Measurements from ENCODE around the gene SPNS2.
A peak's percentile ranks its signal among the peaks of the same experiment; 100 is the strongest.

Gene SPNS2

DNA sequence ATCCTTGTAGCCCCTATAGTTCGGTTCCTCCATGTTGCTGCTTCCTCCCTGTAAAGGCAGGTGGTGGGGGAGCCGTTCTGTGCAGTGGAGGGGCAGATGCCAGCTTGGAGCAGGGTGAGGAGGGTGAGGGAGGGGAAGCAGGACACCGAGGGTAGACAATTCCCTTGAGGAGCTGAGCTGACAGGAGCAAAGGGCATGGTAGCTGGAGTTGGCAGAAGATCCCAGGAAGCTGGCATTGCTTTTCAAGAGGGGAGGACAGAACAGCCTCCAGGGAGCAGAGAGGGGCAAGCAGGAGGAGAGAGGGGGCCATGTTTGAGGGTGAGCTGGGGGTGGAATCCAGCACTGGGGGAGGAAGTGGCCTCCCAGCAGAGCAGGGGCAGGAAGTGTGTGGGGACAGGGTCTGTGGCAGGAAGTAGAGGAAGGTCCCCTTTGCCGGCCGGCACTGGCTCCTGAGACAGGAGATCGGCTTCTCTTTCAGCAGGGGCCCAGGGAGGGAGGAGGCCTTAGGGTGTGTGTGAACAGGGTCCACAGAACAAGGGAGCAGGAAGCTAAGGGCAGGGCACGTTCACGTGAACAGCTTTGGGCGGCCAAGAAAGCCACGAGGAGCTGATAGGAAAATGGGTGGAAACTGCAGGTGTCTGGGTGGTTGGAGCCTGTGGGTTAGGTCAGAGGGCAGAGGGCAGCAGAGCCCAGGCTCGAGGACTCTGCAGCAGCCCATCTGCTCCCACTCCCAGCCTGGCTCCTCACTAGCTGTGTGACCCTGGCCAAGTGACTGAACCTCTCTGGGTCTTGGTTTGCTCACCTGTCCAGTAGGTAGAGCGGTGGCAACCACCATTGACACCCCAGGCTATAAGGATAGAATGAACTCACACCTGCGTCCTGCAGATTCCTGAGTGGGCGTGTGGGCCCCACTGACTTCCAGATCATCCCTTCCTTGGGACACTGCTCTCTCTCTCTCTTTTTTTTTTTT is 17.5 kb upstream of the SPNS2 start:
- no peak for DNase-seq

DNA sequence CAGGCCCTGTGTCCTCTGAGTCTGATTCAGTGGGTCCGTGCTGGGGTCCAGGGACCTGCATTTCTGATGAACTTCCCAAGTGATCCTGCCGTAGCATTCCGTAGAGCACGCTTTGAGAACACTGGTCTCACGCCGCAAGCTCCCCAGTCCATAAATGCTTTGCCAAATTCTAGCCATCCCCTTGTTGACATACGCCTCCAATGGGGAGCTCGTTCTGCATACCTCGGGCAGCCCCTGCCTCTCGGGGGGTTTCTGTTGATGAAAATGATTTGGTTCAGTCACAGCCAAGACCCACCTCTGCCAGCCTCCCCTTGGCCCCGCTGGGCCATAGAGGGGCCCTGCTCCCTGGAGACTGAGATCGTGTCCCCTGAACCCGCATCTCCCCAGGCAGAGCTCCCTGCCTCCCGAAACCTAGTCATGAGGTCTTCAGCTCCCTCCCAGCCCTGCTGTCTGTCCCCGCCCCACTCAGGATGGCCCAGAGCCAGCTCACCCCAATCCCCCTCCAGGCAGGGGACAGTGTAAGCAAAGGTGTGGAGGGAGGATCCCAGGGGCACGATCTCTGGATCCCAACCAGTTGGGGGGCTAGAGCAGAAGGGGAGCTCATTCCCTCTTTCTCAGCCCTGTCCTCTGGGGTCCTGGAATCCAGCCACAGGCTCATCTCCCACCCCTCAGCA is 16.2 kb upstream of the SPNS2 start:
- DNase-seq = no peak

DNA sequence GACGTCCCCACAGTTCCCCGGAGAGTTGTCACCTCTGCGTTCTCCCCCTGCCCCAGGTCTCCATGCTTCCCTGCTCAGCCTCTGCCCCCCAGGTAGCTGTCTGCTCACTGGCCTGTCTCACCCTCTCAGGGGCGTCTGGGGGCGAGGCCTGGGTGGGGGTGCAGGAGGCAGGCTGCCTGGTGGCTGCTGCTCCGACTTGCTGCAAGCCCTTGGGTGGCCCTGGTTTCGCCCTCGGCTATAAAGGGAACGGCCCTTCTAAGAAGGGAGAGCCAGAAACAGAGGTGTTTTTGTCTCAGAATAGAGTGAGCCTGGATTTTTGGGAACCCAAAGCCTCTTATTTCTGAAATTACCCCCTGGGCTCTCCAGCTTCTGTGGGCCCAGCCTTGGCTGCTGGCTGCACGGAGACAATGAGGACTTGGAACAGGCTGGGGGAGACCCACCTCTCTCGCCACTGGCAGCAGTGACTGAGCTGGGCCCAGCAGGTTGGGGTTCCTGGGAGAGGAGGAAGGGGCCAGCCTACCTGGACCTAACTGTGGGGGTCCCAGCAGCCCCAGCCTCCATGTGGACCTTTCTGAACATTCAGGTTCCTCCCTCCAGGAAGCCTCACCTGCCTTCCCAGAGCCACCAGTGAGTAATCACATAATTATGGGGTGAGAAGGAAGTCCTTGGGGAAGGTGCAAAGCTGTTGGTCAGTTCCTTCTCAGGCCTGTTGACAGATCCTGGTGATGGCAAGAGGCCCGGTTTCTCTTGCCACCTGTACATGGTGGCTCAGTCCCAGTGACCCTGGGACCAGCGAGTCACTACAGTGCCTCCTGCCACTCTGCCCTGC is 15.5 kb upstream of the SPNS2 start:
- no peak for DNase-seq

DNA sequence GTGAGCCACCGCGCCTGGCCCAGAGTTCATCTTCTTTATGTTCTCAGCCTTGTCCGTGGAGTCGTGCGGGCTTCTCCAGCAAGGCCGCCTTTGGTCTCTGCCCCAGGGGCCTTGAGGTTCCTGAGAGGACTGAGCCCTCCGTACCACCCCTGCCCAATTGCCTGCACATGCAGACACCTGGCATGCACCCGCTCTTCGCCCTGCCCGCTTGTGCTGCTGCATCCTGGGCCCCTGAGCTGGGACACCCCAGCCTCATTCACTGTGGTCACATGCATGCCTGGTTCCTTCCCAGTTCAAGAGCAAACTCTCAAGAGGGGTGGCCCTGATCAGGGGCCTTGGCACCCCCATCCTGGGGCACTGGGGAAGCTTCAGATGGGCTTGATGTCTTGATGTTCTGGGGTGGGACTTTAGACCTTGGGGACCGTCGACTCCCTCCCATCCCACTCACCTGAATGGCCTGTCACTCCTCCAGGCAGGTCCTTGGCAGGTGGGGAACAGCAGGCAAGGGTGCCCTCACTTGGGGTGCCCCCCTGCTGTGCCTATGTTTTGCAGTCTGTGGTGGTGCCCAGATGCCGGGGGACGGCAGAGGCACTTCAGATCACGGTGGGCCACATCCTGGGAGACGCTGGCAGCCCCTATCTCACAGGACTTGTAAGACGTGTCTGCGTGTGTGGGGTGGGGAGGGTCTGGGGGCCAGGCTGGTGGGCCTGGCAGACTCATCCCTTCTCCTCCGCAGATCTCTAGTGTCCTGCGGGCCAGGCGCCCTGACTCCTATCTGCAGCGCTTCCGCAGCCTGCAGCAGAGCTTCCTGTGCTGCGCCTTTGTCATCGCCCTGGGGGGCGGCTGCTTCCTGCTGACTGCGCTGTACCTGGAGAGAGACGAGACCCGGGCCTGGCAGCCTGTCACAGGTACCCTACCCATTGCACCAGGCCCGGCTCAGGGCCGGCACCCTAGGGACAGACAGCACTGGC is 12.7 kb upstream of the SPNS2 start:
- DNase-seq = peak in 2 of 4 experiments; percentile 35 to 40

DNA sequence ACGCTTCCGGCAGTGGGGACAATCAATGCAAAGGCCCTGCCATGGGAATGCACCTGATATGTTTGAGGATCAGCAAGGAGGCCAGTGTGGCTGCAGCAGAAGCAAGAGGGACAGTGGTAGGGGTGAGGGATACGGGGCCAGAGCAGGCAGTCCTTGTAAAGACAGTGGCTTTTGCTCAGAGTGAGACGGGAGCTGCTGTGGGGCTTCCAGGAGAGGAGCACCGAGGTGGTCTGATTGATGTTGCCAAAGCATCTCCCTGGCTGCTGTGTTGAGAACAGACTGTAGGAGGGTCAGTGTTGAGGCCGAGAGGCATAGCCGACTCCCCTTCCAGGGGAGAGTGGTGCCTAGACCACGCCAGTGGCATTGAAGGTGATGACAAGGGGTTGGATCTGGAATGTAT is 11.4 kb upstream of the SPNS2 start:
- DNase-seq = no peak

DNA sequence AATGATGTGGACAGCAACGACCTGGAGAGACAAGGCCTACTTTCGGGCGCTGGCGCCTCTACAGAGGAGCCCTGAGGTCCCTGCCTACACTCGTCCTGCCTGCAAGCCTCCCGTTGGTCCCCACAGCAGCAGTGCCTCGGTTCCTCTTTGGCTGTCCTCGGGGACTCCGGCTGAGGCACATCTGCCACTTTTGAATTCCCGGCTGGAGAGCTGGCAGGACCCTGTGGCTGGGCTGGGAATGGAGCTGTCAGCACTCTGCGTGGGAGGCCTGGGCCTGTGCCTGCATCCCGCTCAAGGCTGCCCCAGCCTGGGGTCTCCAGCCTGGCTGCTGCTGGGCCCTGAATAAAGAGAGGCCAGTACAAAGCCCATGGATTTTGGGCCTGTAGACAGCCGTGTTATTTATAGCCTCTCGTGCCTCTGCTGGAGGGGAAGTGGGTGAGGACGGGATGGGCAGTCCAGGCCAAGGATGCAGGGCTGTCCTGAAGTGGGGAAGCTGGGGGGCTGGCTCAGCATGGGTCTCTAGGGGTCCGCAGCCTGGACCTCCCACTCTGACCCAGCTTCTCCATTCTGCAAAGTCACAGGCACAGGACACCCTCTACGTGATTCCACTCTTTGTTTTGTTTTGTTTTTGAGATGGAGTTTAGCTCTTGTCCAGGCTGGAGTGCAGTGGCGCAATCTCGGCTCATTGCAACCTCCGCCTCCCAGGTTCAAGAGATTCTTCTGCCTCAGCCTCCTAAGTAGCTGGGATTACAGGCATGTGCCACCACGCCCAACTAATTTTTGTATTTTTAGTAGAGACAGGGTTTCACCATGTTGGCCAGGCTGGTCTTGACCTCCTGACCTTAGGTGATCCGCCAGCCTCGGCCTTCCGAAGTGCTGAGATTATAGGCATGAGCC is 10.6 kb upstream of the SPNS2 start:
- DNase-seq = no peak

DNA sequence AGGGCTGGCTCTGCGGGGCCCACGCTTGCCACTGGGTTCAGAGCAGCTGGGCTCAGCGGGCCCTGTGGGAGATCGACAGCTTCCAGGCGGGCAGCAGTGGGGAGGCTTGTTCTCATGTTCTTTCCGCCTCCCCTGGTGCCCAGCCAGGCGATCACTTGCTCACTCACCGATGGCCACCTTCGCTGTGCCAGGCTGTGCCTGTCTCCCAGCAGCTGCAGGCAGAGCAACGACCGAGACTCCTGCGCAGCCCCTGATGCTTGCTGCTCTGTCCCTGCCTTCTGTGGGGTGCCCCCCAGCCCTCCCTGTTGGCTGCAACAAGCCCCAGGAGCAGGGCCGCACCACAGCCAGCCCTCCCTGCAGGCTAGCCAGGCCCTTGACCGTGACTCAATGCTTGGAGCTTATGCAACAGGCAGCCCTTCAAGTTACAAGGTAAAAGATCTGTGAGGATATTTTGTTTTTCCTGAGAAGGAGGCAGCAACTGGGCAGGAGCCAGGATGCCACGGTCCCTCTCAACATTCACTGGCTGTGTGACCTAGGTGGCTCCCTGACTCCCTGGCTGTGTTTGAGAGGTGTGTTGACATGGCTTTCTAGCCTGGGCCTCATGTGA is 9.6 kb upstream of the SPNS2 start:
- DNase-seq = no peak

DNA sequence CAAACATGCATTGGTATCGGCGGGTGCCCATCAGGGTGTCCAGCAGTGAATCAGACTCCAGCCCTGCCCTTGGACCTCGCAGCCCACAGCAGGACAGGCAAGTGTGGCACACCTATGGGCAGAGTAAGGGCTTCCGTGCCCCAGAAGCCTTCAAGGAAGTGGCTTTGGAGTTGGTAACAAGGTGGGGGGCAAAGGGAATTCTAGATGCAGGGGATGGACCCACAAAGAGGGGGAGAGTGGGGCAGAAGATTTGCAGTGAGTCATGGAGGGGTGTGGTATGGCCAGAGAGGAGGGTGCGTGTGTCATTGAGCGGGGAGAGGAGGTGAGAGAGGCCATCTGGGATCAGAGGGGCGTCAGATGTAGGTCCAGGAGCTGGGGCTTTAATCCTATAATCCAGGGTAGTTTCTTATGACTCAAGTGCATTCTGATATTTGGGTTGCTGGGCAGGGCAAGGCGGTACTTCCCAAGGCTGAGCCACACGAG is 8.5 kb upstream of the SPNS2 start:
- no peak for DNase-seq

DNA sequence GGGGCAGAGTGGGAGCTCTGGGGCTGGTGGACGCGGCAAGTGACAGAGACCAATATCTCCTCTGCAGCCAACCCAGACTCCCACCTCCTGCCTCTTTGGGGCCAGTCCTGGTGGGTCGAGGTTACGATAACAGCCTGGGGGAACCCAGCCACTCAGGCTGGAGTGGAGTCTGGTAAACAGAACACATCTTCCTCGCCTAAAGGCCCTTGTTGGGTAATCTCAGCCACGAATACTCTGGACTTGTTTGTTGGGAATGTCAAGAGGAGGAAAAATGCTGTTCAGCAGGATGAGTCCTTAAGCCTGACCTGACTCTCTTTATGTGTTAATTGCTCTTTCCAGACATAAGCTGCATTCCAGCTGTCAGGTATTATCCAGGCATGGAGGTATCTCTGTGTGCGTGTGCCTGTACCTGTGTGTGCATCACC is 8.0 kb upstream of the SPNS2 start:
- no peak for DNase-seq

DNA sequence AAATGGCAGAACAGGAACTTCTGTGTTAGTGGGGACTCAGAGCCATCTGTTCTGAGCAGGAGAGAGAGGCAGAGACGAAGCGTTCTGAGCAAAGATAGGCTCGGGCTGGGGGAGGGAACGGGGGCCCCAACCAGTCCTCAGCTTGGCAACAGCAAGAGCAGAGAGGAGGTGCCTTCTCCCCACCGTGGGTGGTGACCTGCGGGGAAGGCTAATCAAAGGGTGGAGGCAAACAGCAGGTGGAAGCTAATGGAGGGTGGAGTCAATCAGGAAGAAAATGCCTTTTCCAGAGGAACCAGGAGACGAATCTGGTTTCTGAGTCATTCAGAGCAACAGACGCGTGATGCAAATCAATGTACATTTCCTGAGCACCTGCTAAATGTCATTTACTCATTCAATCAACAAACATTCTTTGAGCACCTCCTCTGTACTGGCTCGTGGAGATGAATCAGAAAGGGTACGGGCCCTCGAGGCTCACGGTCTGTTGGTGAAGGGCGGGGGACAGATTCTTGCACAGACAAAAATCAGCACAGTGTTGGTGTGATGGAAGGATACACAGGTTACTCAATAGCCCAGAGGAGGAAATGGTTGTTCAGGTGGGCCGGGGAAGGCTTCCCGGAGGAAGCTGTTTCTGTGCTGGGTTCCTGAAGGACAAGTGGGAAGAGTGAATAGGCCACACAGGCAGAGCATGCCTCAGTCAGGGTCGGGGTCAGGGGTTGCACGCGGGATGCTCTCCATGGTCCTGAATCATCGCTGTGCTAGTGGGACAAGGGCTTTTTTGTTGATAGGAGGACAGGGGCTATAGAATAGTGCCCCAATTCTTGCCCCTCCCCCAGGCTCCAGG is 5.7 kb upstream of the SPNS2 start:
- DNase-seq = no peak

DNA sequence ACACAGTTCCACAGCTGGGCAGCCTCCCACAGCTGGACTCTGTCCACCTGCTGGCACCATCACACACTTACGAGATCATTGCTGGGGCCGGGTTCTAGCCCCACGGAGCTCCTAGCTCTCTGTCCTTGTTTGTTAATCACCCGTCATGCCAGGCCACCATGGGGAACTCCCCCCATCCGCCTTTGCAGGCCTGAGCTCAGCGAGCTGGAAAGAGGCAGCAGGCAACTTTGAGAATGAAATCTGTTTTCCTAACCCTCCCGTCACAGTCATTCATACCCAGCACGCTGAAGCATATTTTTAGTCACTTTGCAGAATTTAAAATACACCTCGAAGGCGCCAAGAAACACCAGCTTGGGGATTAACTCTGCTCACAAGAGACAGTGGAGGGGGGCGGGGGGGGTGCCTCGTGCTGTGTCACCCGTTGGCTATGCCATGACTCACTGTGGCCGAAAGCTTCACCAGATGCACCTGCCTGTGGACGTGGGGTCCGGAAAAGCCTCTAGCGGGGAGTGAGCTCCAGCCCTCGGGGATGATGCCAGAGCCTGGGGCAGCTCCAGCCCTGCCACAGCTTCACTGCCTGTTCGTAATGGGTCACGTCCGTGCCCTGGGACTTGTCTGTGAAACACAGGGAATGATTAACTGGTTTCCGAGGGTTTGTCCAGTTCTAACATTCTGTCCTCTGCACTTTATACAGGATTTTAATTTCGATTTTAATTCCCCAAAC is 1.4 kb upstream of the SPNS2 start:
- no peak for DNase-seq

DNA sequence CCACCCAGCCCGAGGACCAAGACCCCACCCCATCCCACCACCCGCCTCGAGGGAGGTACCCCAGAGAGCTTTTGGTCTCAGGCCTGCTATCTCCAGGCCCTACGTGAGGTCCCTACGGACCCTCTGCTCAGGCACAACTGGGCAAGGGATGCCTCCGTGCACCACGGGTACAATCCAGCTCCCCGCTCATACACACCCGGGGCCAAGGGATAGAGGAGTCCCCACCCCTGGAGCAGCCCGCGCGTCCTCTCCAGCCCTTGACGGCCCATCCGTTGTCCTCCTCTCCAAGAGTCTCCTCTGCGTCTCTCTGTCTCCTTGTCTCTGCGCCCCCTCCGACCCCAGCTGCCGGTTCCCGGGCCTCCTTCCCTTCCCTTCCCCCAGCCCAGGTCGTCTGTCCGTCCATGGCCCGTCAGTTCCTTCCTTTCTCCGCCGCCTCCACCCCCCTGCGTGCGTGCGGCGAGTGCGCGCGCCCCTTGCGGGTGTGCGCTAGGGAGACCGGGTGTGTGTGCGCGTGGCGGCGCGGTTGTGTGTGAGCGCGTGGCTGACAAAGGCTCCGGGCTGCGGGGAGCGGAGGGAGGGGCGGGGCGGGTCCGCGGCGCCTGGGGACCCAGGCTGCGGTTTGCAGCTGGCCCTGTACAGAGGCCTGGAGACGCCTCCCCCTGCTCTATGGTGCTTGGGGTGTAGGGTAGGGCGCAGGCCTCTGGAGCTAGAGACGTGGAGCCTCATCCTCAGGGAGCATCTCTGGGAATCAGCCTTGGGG is 930 bp downstream of the SPNS2 start:
- DNase-seq = no peak

DNA sequence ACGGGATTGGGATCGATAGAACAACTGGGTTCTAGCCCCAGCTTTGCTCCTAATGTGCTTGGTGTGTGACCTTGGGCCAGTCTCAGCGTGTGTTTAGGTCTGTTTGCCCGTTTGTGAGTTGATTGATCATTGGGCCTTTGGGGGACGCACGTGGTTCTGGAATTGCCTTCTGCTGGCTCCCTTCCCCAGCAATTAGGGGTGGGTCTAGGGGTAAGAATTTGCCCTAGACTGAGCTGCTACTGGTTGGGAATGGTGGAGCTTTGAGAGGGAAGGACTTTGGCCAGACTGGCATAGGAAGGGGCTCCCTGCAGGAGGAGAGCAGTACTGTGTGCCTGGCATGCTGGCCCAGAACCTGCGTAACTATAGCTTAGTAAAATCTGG is 1.5 kb downstream of the SPNS2 start:
- no peak for DNase-seq

DNA sequence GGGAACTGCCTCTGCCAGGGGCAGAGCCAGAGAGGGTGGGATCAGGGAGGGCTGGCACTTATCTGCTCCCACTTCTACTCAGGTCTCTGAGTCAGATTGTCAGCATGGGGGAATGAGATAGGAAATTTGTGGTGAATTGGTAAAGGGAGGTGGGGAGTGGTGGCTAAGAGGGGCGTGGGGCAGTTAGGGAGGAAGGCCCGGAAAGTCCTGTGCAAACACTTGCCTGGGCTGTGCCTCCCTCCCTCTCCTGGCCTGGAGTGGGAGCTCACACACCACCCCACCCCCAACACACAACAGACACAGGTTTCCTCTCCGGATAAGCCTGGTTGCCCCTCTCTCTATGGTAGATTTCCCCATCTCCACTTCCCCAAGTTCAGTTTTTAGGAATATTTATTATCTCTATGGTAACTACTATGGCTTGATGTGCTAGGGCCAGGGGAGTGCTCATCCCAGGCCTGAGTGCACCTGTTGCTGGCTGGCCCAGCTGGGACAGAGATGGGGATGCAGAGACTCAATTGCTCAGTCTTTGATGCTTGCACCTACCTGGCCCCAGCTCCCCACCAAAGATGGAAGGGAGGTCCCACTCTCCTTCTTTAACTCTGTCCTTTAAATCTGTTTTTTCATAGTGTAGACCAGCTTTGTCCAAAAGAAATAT is 2.7 kb downstream of the SPNS2 start:
- DNase-seq = no peak

DNA sequence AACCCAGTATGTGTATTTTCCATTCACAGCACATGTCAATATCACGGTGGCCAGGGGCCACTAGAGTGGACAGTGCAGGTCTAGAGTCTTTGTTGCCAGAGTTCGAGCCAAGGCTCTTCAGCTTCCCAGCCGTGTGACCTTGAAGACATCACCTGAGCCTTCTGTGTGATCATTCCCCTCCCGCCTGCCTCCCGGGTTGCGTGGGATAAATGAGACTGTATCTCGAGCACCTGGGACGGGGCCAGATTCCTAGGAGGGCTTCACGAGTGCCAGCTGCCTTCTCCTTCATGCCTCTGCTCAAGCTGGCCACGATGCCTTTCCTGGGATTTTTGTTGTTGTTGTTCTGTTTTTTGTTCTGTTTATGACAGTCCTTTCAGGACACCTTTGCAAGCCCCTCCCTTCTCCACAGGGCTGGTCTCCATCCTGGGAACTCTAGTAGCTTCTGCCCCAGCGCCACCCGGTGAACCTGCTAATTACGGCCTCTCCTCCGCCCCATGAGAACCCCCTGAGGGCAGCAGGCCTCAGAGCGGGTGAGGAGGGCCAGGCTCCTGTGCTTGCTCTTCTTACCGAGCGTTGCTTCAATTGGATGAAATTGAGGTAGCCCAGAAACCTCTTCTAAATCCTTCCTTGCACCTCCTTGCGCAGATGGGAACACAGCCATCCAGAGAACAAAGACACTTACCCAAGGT is 3.9 kb downstream of the SPNS2 start:
- no peak for DNase-seq

DNA sequence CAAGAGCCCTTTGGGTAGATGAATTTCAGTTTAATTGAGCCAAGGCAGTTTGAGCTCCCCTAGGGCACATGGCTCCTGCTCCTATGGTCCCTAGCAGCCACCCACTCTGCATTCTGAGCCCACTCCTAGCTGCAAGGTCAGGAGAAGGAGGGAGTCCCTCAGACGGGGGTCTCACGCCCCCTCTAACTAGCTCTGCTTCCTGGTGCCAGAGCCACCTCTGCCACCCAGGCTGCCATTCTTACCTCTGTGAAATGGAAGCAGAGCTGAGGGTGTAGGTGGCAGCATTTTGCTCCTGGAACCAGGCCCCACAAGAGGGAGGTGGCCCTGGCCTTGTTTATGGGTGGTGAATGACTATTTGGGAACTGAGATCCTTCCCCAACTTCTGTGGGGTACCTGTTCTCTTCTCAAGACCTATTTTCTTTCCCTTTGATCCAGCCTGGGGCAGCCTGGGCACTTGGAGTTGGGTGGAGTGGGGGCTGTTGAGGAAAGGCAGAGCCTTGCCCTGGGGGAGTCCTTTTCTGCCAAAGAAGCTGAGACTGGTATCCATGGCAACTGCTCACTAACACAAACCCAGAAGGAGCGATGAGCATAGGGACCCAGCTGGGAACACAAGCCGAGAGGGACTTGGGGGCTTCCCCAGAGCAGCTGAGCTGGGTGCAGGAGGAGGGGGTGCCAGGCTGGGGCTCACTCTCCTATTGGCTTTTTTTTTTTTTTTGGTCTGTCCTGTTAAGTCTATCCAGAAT is 4.8 kb downstream of the SPNS2 start:
- no peak for DNase-seq
